ENCODE measurements around the gene DIP2C. TPM values are rescaled to one million over a fixed set of nuclear protein-coding genes. Genes with fewer than 3 reads are reported as not detected.

The DIP2C gene
- total RNA-seq, 6 experiments from 2014 or later = 23.2 to 28.9 (median 26.3) TPM

- peaks cover 20% of the 10 kb centered on the region for H3K4me1 Mint-ChIP-seq (ENCODE audit: low read depth)
- no peak for TF ChIP-seq CTCF (IDR thresholded peaks at IDR 0.05)
- H3K4me3 Mint-ChIP-seq = no peak overlapping the region
- peaks cover 9% of the 10 kb centered on the region for H3K36me3 Mint-ChIP-seq (ENCODE audit: low read depth)
- no peak for DNase-seq
- H3K9me3 Mint-ChIP-seq = no peaks in the 10 kb centered on the region
- H3K27me3 Mint-ChIP-seq (ENCODE audit: insufficient read depth) = peaks cover 6% of the 10 kb centered on the region
- no peak overlapping the region for H3K27ac Mint-ChIP-seq
These were observed 377.4 kb downstream of the DIP2C start for GRCh38 chr10:311901-312665.

GRCh38 chr10:310976-311639, 378.4 kb downstream of the DIP2C start:
- no peaks in the 10 kb centered on the region for H3K9me3 Mint-ChIP-seq
- H3K4me1 Mint-ChIP-seq (ENCODE audit: low read depth) = peaks cover 27% of the 10 kb centered on the region
- DNase-seq = peak; percentile 47
- TF ChIP-seq CTCF (IDR thresholded peaks at IDR 0.05) = no peak
- H3K27me3 Mint-ChIP-seq (ENCODE audit: insufficient read depth) = peaks cover 6% of the 10 kb centered on the region
- H3K4me3 Mint-ChIP-seq = no peak overlapping the region
- no peak overlapping the region for H3K27ac Mint-ChIP-seq
- peaks cover 12% of the 10 kb centered on the region for H3K36me3 Mint-ChIP-seq (ENCODE audit: low read depth)

- H3K36me3 Mint-ChIP-seq (ENCODE audit: low read depth) = peaks cover 4% of the 10 kb centered on the region; the same call in 1 of the 2 replicates
- H3K4me3 Mint-ChIP-seq = no peak overlapping the region
- H3K9me3 Mint-ChIP-seq = no peaks in the 10 kb centered on the region
- no peak for DNase-seq
- peaks cover 6% of the 10 kb centered on the region for H3K27me3 Mint-ChIP-seq (ENCODE audit: insufficient read depth)
- TF ChIP-seq CTCF (IDR thresholded peaks at IDR 0.05) = no peak
- no peak overlapping the region for H3K27ac Mint-ChIP-seq
- H3K4me1 Mint-ChIP-seq (ENCODE audit: low read depth) = peaks cover 24% of the 10 kb centered on the region
These were observed 379.1 kb downstream of the DIP2C start for GRCh38 chr10:310371-310770.

GRCh38 chr10:308572-309085, 380.8 kb downstream of the DIP2C start:
- Mint-ChIP-seq H3K27me3 (ENCODE audit: insufficient read depth) (peaks cover 6% of the 10 kb centered on the region), H3K27ac (no peak overlapping the region), H3K4me3 (no peak overlapping the region), H3K4me1 (ENCODE audit: low read depth) (peaks cover 16% of the 10 kb centered on the region), H3K36me3 (ENCODE audit: low read depth) (peaks cover 13% of the 10 kb centered on the region), H3K9me3 (no peaks in the 10 kb centered on the region)
- no peak for DNase-seq
- no peak for TF ChIP-seq CTCF (IDR thresholded peaks at IDR 0.05)

- no peak for TF ChIP-seq CTCF (IDR thresholded peaks at IDR 0.05)
- Mint-ChIP-seq H3K27ac (no peak overlapping the region), H3K27me3 (ENCODE audit: insufficient read depth) (peaks cover 6% of the 10 kb centered on the region), H3K4me1 (ENCODE audit: low read depth) (peaks cover 16% of the 10 kb centered on the region), H3K9me3 (no peaks in the 10 kb centered on the region), H3K36me3 (ENCODE audit: low read depth) (peaks cover 13% of the 10 kb centered on the region), H3K4me3 (no peak overlapping the region)
- no peak for DNase-seq
These were observed 381.4 kb downstream of the DIP2C start for GRCh38 chr10:308101-308500.

All from HFFc6 (cell line).